Smooth muscle cell of the brain vasculature (primary cell): Measurements from ENCODE around the gene INO80E.
"Not testable (repeated sequence)": the region's sequence is repeated elsewhere in the genome, so short reads cannot be mapped to it uniquely, and the experiment has no call there.

Experiments used
- DNase-seq: peaks from one replicate; pipeline ENCODE4 v3.0.0-alpha.2; 2012; ENCODE audit warnings: low read depth, low spot score

INO80E gene

DNA sequence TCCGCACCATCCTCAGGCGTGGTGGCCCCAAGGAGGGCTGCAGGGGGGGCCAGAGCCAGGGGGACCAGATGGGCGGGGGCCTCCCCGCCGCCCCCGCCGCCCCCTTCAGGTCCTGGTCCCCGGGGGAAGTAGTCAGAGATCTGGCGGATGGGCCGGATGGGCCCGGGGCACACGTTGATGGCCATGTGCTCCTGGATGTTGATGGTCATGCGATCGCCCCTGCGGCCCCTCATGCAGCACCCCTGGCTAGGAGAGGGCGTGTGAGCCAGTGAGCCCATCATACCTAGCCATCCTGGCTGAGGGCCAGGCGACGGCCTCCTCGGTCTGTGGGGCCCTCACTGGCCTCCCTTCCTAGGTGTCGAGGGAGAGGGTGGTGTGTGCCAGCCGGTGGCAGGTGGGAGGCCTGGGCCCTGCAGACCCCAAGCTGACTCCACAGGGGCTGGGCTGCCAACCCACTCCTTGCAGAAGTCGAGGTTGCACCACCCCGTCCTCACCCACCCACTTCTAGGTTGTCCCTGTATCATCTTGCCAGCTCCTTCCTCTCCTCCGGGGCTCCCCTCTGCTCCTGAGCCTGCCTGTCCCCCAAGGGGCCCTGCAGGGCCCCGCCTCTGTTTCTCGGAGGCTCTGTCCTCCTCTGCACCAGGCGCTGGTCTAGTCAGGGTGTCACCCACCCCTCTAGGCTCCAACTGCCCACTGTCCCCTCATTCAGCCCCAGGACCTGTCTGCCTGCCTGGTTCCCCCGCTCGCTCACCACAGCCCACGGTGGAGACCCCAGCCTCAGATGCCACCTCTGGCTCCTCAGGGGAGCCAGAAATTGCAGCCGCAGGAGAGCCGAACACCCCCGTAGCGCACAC, 14.2 kb downstream of the INO80E start:
- DNase-seq, result no peak

DNA sequence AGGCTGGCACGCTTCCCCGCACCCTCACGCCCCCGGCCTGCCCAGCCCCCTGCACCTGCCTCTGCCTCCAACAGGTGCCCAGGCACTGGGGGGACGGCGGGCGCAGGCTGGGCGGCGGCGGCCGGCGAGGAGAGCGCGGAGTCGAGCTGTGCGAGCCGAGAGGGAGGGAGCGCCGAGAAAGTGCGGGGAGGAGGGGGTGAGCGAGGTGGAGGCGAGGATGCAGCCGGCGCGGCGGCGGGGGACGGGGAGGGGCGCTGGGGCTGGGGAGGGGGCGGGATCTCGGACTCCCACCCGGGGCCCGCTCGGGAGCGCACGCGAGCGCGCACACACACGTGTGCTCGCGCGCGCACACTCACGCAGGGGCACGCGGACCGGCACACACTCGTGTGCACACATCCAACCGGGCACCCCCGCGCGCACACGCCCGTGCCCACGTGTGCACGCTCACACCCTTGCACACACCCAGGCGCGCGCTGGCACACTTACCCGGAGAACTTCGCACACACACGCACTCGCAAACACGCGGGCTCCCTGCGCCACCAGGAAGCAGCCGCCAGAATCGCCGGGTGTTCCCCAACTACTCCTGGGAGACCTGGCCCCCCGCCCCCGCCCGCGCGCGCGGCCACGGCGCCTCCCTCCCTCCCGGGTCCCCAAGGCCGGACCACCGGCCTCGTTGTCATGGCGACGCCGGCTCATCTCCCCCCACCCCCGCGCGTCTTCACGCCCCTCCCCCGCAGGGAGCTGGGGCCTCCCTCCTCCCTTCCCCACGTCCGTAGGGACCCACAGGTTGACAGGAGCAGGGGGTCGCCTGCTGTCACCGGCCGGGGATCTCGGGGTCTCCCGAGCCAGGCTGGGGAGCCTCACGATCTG, 15.0 kb downstream of the INO80E start, which contains the start of gene DOC2A:
TSS of gene DOC2A (minus strand) at position 184 of the 870 bp plus-strand sequence. CDS start 805 bp downstream, outside the sequence.
- no peak for DNase-seq

DNA sequence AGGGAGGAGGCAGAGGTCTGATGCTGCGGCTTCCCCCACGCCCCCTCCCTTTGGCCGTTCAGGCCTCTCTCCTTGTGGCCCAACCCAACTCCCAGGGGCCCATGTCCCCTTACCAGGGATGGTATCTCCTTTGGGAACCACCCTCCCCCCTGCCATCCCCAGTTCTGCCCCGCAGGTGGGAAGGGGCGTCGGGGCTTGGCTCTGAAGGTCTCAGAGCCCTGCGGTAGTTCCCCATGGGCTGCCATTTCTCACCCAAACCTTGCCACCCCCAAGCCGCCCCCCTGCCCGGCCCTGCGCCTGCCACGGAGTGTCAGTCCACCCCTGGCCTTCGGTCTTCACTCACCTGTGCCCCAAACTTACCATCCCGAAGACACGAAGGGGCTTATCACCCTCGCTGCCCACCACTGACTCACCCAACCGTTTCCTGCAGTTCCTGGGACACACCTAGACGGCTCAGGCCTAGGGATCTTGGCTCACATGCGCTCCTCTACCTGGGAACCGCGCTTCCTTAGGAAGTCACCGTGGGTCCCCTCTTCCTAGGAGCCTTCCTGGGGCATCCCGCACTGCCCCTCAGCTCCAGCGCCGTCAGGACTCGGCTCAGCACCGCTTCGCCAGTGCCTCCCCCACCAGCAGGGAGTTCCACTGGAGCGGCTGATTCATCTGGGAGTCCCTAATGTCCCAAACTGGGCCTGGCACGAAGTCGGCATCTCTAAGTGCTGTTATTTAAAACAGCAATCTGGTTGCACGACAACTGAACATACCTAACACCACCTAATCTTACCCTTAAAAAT, 15.9 kb downstream of the INO80E start:
- no peak for DNase-seq

DNA sequence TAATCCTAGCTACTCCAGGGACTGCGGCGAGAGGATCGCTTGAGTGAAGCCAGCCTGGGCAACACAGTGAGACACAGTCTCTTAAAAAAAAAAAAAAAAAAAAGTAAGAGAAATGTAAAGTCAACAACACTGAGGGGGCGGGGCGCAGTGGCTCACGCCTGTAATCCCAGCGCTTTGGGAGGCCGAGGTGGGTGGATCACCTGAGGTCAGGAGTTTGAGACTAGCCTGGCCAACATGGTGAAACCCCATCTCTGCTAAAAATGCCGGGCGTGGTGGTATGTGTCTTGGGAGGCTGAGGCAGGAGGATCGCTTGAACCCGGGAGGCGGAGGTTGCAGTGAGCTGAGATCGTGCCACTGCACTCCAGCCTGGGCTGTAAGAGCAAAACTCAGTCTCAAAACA, 16.6 kb downstream of the INO80E start:
- DNase-seq, result not testable (repeated sequence)

DNA sequence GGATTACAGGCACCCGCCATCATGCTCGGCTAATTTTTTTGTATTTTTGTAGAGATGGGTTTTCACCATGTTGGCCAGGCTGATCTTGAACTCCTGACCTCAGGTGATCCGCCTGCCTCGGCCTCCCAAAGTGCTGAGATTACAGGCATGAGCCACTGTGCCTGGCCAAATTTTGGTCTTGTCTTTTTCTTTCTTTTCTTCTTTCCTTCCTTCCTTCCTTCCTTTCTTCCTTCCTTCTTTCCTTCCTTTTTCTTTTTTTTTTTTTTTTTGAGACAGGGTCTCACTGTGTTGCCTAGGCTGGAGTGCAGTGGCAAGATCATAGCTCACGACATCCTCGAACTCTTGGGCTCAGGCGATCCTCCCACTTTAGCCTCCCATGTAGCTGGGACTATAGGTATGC, 19.4 kb downstream of the INO80E start:
- DNase-seq, result not testable (repeated sequence)

DNA sequence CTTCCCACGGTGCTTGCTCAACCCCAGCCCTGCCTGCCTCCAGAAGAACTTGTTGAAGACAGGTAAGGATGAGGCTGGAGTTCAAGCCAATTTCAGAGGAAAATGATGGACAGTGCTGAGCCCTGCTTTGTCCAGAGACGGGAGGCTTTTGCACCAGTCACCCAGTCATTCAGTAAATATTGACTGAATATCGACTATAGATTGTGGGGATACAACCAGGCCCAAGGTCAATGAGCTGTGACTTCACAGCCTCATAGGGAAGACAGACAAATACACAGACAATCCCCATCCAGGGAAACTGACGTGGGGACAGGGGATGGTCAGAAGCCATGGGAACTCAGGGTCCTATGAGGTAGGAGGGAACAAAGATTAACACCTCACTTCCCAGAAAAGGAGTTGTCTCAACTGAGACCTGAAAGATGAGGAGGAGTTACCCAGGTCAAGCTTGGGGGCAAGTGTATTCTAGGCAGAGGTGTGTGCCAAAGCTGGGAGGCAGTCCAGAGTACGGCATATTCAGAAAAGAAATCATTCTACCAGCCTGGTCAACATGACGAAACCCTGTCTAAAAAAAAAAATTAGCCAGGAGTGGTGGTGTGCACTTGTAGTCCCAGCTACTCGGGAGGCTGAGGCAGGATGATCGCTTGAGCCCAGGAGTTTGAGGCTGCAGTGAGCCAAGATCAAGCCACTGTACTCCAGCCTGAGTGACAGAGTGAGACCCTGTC, 20.7 kb downstream of the INO80E start:
- no peak for DNase-seq

DNA sequence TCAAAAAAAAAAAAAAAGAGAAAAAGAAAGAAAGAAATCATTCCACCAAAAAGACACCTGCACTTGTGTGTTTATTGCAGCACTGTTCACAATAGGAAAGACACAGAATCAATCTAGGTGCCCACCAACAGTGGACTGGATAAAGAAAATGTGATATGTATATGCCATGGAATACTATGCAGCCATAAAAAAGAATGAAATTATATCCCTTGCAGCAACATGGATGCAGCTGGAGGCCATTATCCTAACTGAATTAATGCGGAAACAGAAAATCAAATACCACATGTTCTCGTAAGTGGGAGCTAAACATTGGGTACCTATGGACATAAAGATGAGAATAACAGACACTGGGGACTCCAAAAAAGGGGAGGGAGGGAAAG, 21.2 kb downstream of the INO80E start:
- no peak for DNase-seq

DNA sequence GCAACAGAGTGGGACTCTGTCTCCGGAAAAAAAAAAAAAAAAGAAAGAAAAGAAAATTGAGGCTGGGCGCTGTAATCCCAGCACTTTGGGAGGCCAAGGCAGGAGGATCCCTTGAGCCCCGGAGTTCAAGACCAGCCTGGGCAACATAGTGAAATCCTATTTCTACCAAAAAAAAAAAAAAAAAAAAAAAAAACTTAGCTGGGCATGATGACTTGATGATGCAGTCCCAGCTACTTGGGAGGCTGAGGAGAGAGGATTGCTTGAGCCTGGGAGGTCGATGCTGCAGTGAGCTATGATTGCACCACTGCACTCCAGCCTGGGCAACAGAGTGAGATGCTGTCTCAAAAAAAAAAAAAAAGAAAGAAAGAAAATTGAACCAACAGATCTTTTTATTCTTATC, 21.9 kb downstream of the INO80E start:
- DNase-seq, result not testable (repeated sequence)

DNA sequence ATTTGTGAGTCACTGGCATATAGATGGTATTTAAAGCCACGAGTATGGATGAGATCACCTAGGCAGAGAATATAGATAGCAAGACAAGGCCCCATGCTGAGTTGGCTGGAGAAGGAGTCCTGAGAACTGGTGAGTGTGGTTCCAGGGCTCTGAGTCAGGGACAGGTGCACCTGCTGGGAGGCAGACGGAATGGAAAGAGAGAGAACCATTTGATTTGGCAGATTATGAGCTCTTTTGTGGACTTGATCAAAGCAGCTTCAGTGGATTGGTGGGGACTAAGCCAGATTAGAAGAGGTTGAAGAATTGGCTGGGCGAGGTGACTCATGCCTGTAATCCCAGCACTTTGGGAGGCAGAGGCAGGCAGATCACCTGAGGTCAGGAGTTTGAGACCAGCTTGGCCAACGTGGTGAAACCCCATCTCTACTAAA, 22.7 kb downstream of the INO80E start:
- DNase-seq, result no peak

DNA sequence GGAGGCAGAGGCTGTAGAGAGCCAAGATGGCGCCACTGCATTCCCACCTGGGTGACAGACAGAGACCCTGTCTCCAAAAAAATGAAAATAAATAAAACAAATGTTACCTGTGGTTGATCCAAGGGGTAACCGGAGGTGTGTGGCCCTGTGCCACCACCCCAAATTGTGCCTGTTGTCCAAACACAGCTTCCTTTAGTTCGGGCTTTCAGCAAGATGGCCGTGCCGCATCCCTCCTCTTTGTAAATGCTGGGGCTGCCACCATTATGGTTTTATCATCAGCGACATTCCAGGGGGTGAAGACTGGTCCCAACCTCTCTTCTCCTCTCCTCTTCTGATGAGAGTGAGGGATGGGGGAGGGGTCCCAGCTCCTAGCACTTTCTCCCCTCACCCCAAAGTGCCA, 26.8 kb downstream of the INO80E start, which contains the start of gene C16orf92:
TSS of gene C16orf92 (plus strand) at position 312 of the 400 bp plus-strand sequence. CDS start 143 bp downstream, outside the sequence.
- DNase-seq, result no peak

DNA sequence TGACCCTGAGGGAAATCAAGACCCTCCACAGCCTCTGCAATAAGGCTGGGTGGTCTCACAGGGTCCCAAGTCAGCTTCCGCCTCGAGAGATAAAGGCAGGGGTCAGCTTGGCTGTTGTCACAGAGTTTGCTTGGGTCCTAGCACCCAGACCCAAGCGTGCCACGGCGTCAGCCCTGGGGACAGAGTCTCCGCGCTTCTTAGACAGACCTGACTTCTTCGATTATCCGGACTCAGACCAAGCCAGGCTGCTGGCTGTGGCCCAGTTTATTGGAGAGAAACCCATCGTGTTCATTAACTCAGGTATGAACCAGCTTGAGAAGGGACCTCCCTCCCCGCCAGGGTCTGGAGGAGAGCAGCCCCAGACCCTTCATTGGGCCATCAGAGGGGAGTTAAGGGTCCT, 27.5 kb downstream of the INO80E start:
- no peak for DNase-seq

DNA sequence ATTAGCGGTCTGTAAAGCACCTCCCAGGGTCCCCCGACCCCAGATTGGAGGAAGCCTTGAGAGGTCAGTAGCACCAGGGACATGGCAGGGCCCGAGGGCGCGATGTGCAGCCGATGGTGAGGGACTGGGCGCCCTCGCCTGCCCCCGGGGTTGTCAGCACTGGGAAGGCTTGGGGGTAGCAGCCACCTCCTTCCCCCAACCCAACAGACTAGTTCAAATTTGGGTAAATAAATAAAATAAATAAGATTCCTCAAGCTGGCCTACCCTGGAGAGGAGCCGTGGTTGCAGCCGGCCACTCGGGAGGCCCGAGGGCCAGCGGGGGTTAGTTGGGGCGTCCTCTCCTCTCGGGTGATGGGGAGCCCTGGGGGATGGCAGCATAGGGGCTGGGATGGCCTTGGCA, 28.4 kb downstream of the INO80E start:
- DNase-seq, result no peak

DNA sequence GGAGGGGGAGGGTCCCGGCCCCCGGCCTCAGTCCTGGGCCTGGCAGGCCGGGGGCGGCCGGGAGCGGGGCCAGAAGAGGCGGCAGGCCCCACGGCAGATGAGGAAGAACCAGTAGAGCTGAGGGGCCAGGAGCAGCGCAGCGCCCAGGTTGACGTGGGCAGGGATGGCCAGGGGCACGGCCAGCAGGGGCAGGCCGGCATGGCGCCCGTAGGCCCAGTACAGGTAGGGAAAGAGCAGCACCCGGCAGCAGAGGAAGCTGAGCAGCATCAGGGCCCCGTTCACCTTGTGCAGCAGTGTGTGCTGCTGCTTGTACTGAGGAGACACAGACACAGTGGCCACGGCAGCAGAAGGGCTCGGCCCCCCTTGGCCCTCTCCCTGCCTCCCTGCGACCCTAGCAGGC, 29.1 kb downstream of the INO80E start:
- no peak for DNase-seq

DNA sequence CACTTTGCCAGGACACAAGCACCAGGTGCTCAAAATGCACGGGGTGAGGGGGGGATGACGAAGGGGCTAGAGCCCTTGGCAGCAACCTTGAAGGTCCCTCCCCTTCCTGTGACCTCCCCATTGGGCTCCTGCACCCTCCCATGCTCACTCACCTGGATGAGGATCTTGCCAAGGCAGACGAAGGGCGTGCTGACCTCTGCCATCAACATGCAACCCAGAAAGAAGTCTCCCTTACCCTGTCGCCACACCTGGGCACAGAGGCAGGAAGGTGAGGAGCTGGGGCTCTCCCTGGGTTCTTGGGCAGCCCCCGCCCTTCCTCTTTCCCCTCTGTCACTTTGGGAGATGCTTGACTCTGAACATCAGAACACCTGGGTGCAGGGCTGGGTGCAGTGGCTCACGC, 29.5 kb downstream of the INO80E start:
- no peak for DNase-seq

DNA sequence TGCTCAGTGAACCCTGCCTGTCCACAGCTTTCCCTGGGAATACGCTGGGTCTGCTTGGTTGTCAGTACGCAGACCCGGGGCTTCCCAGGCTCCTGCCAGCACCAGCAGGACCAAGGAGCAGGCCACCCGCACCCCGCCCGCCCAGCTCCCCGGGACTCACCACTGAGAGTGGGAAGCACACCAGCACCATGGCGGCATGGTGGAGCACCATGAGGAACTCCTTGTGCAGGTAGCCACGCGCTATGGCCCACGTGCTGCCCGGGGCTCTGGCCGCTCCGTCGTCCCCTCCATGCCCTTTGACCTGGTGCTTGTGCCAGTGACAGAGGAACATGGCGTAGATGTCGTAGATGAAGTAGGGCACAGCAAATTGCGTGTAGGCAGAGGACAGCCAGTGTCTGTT, 30.4 kb downstream of the INO80E start:
- DNase-seq, result no peak

DNA sequence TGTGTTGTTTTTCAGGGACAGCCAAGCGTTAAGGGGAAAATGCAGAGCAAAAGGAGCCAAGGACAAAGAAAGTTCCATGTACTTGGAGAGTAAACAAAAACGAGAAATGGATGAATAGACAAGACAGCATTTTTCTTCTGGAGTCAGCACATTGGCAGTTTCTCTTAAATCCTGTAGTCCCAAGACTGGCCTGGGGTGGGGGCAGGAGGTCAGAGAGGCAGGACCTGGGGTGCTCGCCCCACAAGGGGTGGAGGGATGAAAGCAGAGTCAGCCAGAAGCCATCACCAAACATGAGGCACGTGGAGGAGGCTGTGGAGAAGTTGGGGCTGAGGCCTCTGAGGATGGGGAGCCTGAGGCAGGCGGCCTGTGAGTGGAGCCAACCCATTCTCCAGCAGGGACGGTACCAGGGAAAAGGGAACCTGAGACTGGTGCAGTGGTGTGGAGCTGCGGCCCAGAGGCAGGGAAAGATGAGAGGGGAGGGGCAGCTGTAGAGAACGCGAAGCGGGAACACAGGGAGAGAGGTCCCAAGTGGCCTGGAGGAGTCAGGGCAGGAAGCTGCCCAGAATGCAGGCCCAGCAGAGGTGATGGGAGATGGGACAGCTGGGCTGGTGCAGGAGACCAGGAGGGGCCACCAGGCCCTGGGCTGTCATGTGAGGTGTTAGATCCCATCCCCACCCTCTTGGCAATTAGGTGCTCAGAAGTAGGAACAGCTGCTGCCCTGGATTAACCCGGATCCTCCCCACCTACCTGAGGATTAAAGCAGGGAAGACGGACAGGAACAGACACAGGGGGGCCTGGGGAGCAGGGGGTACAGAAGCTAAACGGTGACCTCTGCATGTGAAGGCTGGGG, 31.8 kb downstream of the INO80E start:
- DNase-seq, result no peak

DNA sequence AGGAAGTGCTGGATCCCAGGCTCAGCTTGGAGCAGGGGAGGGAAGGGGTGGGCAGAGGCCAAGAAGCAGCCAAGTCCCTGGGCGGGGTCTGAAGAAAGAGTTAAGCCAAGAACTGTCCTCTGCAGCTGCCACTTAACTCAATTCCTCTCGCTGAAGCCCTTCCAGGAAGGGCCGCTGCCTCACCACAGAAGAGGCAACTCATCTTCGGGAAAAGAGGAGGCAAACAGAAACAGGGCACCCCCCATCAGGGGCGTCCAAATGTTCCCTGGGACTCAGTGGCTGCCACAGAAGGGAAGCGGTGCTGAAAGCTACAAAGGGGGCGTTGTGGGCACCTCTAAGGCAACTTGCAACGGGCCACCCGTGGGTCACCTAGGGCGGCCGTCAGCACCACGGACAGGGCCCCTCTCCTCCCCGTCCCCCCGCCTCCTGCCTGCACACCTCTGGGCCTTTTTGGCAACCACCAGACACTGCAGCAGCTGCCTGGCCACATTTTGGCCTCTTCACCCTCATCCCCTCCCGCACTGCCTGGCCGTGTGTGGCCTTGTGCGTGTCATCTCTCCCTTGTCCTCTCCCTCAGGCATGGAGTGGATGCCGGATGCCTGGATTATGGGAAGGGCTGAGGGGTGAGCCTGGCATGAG, 32.5 kb downstream of the INO80E start:
- DNase-seq, result no peak

DNA sequence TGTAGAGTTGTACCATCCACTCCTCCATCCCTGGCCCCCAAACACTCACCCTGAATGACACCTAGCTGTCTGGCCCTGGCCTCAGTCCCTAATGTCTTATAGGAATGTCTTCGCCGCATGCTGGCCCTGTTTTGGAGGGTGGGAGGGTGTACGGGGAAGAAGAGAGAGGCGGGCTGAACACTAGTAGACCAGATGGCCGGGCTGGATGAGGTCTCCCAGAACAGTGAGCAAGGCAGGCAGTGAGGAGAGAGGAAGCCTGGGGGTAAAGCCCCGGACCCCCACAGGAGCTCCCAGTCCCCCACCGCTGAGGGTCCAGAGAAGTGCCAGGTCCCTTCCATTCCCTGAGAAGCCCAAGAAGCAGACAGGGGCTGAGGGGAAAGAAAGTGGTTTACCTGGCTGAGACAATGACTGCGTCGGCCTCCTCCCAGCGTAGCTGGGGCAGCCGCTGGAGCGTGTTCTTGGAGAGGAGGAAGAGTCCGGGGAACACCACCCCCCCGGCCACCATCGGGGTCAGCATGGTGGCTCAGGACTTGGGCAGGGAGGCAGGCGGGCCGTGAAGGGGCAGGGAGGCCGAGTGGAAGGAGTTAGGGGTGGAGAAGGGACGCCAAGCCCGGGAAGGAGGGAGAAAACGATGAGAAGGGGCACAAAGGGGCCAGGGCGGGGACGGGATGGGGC, 34.1 kb downstream of the INO80E start:
- no peak for DNase-seq

DNA sequence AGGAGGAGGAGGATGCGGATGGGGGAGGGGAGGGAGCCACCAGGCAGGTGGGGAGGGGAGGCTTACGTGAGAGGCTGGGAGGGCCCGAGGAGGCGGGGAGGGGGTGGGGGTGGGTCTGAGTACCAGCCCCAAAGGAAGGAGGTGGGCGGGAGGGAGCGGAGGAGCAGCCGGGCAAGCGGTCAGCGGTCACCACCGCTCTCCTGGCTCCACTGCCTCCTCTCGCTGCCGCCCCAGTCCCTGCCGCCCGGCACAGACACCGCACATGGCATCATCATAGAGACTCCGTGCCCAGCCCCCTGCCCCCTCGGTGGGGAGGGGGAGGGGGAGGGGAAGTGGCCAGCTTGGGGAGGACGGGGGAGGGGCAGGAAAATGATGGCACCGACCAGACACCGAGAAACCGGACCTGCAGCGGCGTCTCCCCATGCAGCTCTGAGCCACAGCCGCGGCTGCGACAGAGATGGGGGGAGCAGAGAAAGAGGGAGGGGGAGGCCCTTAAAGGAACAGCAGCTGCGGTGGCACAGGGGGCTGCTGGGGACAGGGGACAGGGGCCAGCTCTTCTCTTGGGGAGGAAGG, 34.9 kb downstream of the INO80E start, which contains the start of gene TLCD3B:
TSS of gene TLCD3B (minus strand) at position 431 of the 573 bp plus-strand sequence. CDS start 744 bp downstream, outside the sequence.
- DNase-seq, result no peak
